Sigmoid colon (tissue), 7 donors: ENCODE measurements around the gene SLC25A13. TPM values are rescaled to one million over a fixed set of nuclear protein-coding genes. Genes with fewer than 3 reads are reported as not detected.

Experiments
- DNase-seq: peaks from one replicate; pipeline ENCODE4 v3.0.0-alpha.2; 2019
- H3K27ac ChIP-seq, 4 donors: fragments of 200-600 bp; sonication (generic); one replicate each; pipeline ENCODE4 v1.5.1; 2016 to 2019; ENCODE audit warnings: mild to moderate bottlenecking in 1 of 4
- H3K27me3 ChIP-seq, 3 donors: fragments of 200-600 bp; sonication (generic); one replicate each; pipeline ENCODE4 v1.5.1; 2019; ENCODE audit warnings: mild to moderate bottlenecking in 1 of 3
- H3K36me3 ChIP-seq, 4 donors: fragments of 200-600 bp; sonication (generic); one replicate each; pipeline ENCODE4 v1.5.1; 2016 to 2019
- H3K4me1 ChIP-seq, 4 donors: fragments of 200-600 bp; sonication (generic); one replicate each; pipeline ENCODE4 v1.5.1; 2017 to 2019
- H3K4me3 ChIP-seq, 4 donors: fragments of 200-600 bp; sonication (generic); one replicate each; pipeline ENCODE4 v1.5.1; 2017 to 2019; ENCODE audit warnings: mild to moderate bottlenecking in 2 of 4, moderate library complexity in 1 of 4
- H3K9me3 ChIP-seq, 4 donors: fragments of 200-600 bp in 3 of 4; sonication (generic) in 3 of 4; one replicate each; pipeline versions ENCODE4 v1.5.1 to v1.6.1; 2013 to 2019
- EP300 ChIP-seq, 4 donors: sonication (generic); formaldehyde crosslinking; IDR thresholded peaks; one replicate each; pipeline ENCODE4 v1.6.1; 2017; ENCODE audit warnings: antibody characterized with exemption in 4 of 4
- POLR2A ChIP-seq, 2 donors: fragments of 450-650 bp; IDR thresholded peaks; one replicate each; pipeline ENCODE4 v1.6.1; 2016; ENCODE audit warnings: antibody characterized with exemption in 2 of 2, mild to moderate bottlenecking in 2 of 2, moderate library complexity in 2 of 2
- POLR2AphosphoS5 ChIP-seq, 4 donors: sonication (generic); formaldehyde crosslinking; IDR thresholded peaks; one replicate each; pipeline ENCODE4 v1.6.1; 2017; ENCODE audit warnings: antibody characterized with exemption in 4 of 4
- WGBS, 2 donors: extraction: QIAGEN DNeasy Blood & Tissue Kit; methylation state at CpG; one replicate each; pipeline ENCODE4 v1.1.7; 2013; 5-methylcytosine and 5-hydroxymethylcytosine counted together
- intact Hi-C: fragments of 100-400 bp; cut with DNase I; formaldehyde crosslinking; loops from one replicate; pipeline ENCODE4 v1.15.1; 2023
- polyA plus RNA-seq, 3 donors: library from polyadenylated mRNA; stranded (reverse); fragments of 200-250 nt; gene quantifications; one replicate each; pipeline ENCODE4 v1.2.3, GENCODE V29; 2013
- total RNA-seq, 4 donors: library from RNA; depleted of rRNA; stranded (reverse); fragments of >200 nt; gene quantifications; one replicate each; pipeline ENCODE4 v1.1.0, GENCODE V29; 2016
- TF ChIP-seq, protein P1 (sequence below), 4 experiments: fragments of 450-650 bp in 3 of 4; fragments of 200-600 bp in 1 of 4; IDR thresholded peaks; one replicate each; pipeline ENCODE4 v1.5.1; 2016 to 2019; ENCODE audit warnings: antibody characterized with exemption in 4 of 4, mild to moderate bottlenecking in 3 of 4, moderate library complexity in 2 of 4
- donor health status: healthy with polysubstance abuse.
- donor health status: Bipolar disorder and iron deficiency.
- donor health status: healthy.

SLC25A13 gene
- total and polyA plus RNA-seq, 7 donors, result 10.7 to 33.0 (median 20.8) TPM

DNA sequence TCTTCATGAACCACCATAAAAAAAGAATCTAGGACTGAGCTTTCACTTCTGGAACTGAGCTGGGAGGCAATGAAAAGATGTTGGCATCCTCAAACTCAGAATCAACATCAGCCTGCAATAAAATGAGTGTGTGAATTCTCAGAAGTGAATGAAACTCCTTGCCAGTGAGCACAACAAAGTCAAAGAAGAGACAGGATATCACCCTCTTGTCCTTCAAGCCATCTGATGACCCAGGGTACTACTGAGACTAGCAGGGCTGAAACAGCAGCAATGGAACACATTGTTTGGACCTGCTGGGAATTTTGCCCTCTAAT lies 13.0 kb downstream of the SLC25A13 start:
- H3K27me3 ChIP-seq, result no peaks in the 10 kb centered on the region
- peaks cover 0 to 44% (median 38%) of the 10 kb centered on the region in 4 donors for H3K4me1 ChIP-seq
- H3K4me3 ChIP-seq, result no peak overlapping the region
- TF ChIP-seq, protein P1, sequence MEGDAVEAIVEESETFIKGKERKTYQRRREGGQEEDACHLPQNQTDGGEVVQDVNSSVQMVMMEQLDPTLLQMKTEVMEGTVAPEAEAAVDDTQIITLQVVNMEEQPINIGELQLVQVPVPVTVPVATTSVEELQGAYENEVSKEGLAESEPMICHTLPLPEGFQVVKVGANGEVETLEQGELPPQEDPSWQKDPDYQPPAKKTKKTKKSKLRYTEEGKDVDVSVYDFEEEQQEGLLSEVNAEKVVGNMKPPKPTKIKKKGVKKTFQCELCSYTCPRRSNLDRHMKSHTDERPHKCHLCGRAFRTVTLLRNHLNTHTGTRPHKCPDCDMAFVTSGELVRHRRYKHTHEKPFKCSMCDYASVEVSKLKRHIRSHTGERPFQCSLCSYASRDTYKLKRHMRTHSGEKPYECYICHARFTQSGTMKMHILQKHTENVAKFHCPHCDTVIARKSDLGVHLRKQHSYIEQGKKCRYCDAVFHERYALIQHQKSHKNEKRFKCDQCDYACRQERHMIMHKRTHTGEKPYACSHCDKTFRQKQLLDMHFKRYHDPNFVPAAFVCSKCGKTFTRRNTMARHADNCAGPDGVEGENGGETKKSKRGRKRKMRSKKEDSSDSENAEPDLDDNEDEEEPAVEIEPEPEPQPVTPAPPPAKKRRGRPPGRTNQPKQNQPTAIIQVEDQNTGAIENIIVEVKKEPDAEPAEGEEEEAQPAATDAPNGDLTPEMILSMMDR (IDR thresholded peaks at IDR 0.05), result no peak
- no peak for TF ChIP-seq POLR2A (IDR thresholded peaks at IDR 0.05)
- TF ChIP-seq POLR2AphosphoS5 (IDR thresholded peaks at IDR 0.05), result no peak
- TF ChIP-seq EP300 (IDR thresholded peaks at IDR 0.05), result no peak
- no peak overlapping the region for H3K27ac ChIP-seq
- intact Hi-C loops, result no loop called here
- H3K9me3 ChIP-seq, result no peaks in the 10 kb centered on the region
- no peak for DNase-seq
- H3K36me3 ChIP-seq, result no peaks in the 10 kb centered on the region

DNA sequence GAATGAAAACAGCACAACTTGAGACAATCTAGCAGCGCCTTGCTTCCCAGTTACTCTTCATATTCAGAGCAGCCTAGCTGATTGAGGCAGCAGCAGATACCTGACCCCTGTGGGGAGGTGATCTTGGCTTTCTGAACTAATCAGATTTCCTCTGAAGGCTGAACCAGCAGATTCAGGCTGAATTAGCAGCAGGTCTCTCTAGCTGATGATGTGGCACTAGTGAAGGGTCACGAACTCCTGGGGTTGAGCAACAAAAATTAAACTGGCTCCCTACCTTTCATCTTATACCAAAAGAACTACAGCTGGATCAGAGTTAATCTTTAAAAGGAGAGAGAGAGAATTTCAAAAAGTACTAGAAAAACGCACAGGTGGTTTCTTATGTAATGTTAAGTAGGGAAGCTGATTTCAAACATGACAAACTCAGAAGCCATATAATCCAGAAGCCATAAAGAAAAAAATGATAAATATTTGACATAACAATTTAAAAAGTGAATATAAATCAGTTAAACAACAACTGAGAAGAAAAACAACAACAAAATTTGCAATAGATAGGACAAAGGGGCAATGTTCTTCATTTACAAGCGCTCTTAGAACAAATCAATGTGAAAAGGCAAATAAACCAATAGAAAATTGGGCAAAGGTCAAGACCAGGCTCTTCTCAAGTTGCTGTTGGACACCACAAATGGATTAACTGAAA lies 13.5 kb downstream of the SLC25A13 start:
- Histone ChIP-seq H3K4me1 (peaks cover 0 to 44% (median 38%) of the 10 kb centered on the region in 4 donors), H3K36me3 (no peaks in the 10 kb centered on the region), H3K9me3 (no peaks in the 10 kb centered on the region), H3K4me3 (no peak overlapping the region), H3K27me3 (no peaks in the 10 kb centered on the region), H3K27ac (no peak overlapping the region)
- WGBS, 2 donors, result 53 to 76% methylated on average over 4 of the region's 4 CpGs
- TF ChIP-seq POLR2AphosphoS5 (IDR thresholded peaks at IDR 0.05) (no peak), POLR2A (IDR thresholded peaks at IDR 0.05) (no peak), EP300 (IDR thresholded peaks at IDR 0.05) (no peak)
- TF ChIP-seq, protein P1 (IDR thresholded peaks at IDR 0.05), result no peak
- DNase-seq, result no peak
- intact Hi-C loops, result no loop called here

DNA sequence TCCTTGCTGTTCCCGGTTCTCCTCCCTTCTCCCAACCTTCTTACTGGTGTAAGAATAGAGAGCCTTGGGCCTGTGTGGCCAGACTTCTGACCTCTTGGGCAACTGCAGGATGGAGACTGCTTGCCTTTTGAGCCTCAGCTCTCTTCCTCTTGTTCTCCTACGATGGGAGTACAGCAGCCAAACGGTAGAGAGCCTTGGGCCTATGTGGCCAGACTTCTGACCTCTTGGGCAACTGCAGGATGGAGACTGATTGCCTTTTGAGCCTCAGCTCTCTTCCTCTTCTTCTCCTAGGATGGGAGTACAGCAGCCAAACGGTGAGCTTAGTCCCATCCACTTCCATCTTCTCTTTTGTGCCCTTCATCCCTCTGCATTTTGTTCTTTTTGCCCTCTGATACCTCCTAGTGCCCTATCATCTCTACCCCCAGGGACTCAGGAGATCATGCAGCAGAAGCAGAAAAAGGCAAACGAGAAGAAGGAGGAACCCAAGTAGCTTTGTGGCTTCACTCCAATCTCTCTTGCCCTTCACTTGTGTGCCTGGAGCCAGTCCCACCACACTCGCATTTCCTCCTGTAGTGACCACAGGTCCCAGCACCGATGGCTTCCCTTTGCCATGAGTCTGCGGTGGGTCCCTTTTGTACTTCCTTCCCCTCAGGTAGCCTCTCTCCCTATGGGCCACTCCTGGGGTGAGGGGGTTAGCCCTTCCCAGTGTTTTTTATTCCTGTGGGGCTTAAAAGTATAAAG lies 15.3 kb downstream of the SLC25A13 start:
- WGBS, 2 donors, result 69 to 79% methylated on average over 8 of the region's 8 CpGs
- peaks cover 0 to 29% (median 26%) of the 10 kb centered on the region in 4 donors for H3K4me1 ChIP-seq
- H3K9me3 ChIP-seq, result no peaks in the 10 kb centered on the region
- intact Hi-C loops, result no loop called here
- no peaks in the 10 kb centered on the region for H3K27me3 ChIP-seq
- no peak for TF ChIP-seq POLR2A (IDR thresholded peaks at IDR 0.05)
- TF ChIP-seq EP300 (IDR thresholded peaks at IDR 0.05), result no peak
- TF ChIP-seq, protein P1 (IDR thresholded peaks at IDR 0.05), result no peak
- TF ChIP-seq POLR2AphosphoS5 (IDR thresholded peaks at IDR 0.05), result no peak
- DNase-seq, result no peak
- H3K36me3 ChIP-seq, result no peaks in the 10 kb centered on the region
- no peak overlapping the region for H3K27ac ChIP-seq
- H3K4me3 ChIP-seq, result no peak overlapping the region

DNA sequence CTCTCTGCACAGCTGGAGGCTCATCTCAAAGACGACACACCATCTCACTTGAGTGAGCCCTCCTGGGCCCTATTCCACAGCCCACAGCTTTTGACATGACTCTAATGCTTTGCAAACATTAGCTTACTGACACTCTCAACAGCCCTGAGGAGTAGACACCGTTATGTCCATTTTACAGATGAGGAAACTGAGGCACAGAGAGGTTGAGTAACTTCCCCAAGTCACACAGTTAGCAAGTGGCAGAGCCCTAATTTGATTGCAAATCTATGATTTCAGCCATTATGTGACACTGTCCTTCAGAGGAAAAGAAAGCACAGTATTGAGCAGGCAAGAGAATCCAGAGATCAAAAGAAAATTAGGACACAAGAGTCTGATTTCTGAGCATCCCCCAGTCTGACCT lies 16.0 kb downstream of the SLC25A13 start:
- no peak overlapping the region for H3K27ac ChIP-seq
- WGBS, 2 donors, result 93% methylated on average over 2 of the region's 2 CpGs
- no peaks in the 10 kb centered on the region for H3K36me3 ChIP-seq
- no peak for DNase-seq
- intact Hi-C loops, result no loop called here
- no peak overlapping the region for H3K4me3 ChIP-seq
- no peaks in the 10 kb centered on the region for H3K27me3 ChIP-seq
- TF ChIP-seq POLR2AphosphoS5 (IDR thresholded peaks at IDR 0.05) (no peak), POLR2A (IDR thresholded peaks at IDR 0.05) (no peak), EP300 (IDR thresholded peaks at IDR 0.05) (no peak)
- TF ChIP-seq, protein P1 (IDR thresholded peaks at IDR 0.05), result no peak
- H3K9me3 ChIP-seq, result no peaks in the 10 kb centered on the region
- H3K4me1 ChIP-seq, result peaks cover 0 to 23% (median 21%) of the 10 kb centered on the region in 4 donors
